IPS-18c (cell line): Measurements from ENCODE around the gene KRTAP4-7.
"Not testable (repeated sequence)": the region's sequence is repeated elsewhere in the genome, so short reads cannot be mapped to it uniquely, and the experiment has no call there.

Experiments used
- H3K4me3 ChIP-seq: 2 replicates; pipeline ENCODE4 v1.7.0; 2013; ENCODE audit warnings: low read depth, mild to moderate bottlenecking, low read length, moderate library complexity; ENCODE audit not compliant: insufficient read depth
- H3K9me3 ChIP-seq: one replicate; pipeline ENCODE4 v1.6.1; 2013; ENCODE audit warnings: mild to moderate bottlenecking, low read length, moderate library complexity; ENCODE audit not compliant: control insufficient read depth, insufficient read depth

Gene KRTAP4-7

GRCh38 chr17:41101586-41102259 is 17.8 kb downstream of the KRTAP4-7 start, which contains the start of gene KRTAP4-16:
KRTAP4-16 (minus strand) TSS chr17:41102209; CDS start chr17:41102209, 0 bp downstream.
- H3K4me3 ChIP-seq = no peak within 1 kb of the TSS
- H3K9me3 ChIP-seq = no peaks in the 10 kb centered on the region

GRCh38 chr17:41103896-41104295 is 19.9 kb downstream of the KRTAP4-7 start:
- H3K9me3 ChIP-seq = no peaks in the 10 kb centered on the region

GRCh38 chr17:41104386-41105038 is 20.6 kb downstream of the KRTAP4-7 start:
- not testable (repeated sequence) for H3K9me3 ChIP-seq, H3K4me3 ChIP-seq

More at GRCh38 chr17:41103896-41104295, 19.9 kb downstream of the KRTAP4-7 start:
- no peak overlapping the region for H3K4me3 ChIP-seq

- not testable (repeated sequence) for H3K9me3 ChIP-seq, H3K4me3 ChIP-seq
Measured at GRCh38 chr17:41105347-41105746, 21.4 kb downstream of the KRTAP4-7 start, which contains the start of gene KRTAP4-9. KRTAP4-9 (plus strand) TSS chr17:41105389; CDS start chr17:41105389, 0 bp downstream.

- Histone ChIP-seq H3K4me3 (no peak overlapping the region), H3K9me3 (peaks cover under 1% of the 10 kb centered on the region)
Measured at GRCh38 chr17:41107941-41108450, 24.0 kb downstream of the KRTAP4-7 start.

GRCh38 chr17:41108728-41109386 is 24.9 kb downstream of the KRTAP4-7 start:
- H3K4me3 ChIP-seq, H3K9me3 ChIP-seq: not testable (repeated sequence)

- Histone ChIP-seq H3K9me3 (peaks cover 5% of the 10 kb centered on the region), H3K4me3 (no peak overlapping the region)
Measured at GRCh38 chr17:41111151-41111885, 27.4 kb downstream of the KRTAP4-7 start.

- H3K4me3 ChIP-seq = no peak overlapping the region
- H3K9me3 ChIP-seq = peaks cover 5% of the 10 kb centered on the region
Measured at GRCh38 chr17:41116297-41116696, 32.3 kb downstream of the KRTAP4-7 start.

- not testable (repeated sequence) for H3K9me3 ChIP-seq, H3K4me3 ChIP-seq
Measured at GRCh38 chr17:41117846-41118386, 34.0 kb downstream of the KRTAP4-7 start, which contains the start of gene KRTAP4-11. KRTAP4-11 (minus strand) TSS chr17:41118373; CDS start chr17:41118315, 58 bp downstream.

GRCh38 chr17:41118721-41119120 is 34.8 kb downstream of the KRTAP4-7 start:
- Histone ChIP-seq H3K9me3 (peaks cover 2% of the 10 kb centered on the region), H3K4me3 (no peak overlapping the region)

- not testable (repeated sequence) for H3K9me3 ChIP-seq, H3K4me3 ChIP-seq
Measured at GRCh38 chr17:41119696-41120690, 36.0 kb downstream of the KRTAP4-7 start.

GRCh38 chr17:41121742-41122141 is 37.8 kb downstream of the KRTAP4-7 start:
- H3K9me3 ChIP-seq = no peaks in the 10 kb centered on the region
- H3K4me3 ChIP-seq = no peak overlapping the region

- H3K4me3 ChIP-seq, H3K9me3 ChIP-seq: not testable (repeated sequence)
Measured at GRCh38 chr17:41123292-41123990, 39.5 kb downstream of the KRTAP4-7 start.

GRCh38 chr17:41123991-41124371 is 40.0 kb downstream of the KRTAP4-7 start, which contains the start of gene KRTAP4-12:
KRTAP4-12 (minus strand) TSS chr17:41124182; CDS start chr17:41124122, 60 bp downstream.
- not testable (repeated sequence) for H3K9me3 ChIP-seq, H3K4me3 ChIP-seq

GRCh38 chr17:41125064-41125463 is 41.1 kb downstream of the KRTAP4-7 start:
- Histone ChIP-seq H3K4me3 (no peak overlapping the region), H3K9me3 (no peaks in the 10 kb centered on the region)
